GM10847 (cell line): Measurements from ENCODE around the gene CACNA2D3.

Source experiments
- POLR2A ChIP-seq: IDR thresholded peaks from 2 replicates; pipeline ENCODE4 v1.6.1; 2011; ENCODE audit not compliant: insufficient read length; ENCODE audit errors: extremely low read depth

The CACNA2D3 gene

DNA sequence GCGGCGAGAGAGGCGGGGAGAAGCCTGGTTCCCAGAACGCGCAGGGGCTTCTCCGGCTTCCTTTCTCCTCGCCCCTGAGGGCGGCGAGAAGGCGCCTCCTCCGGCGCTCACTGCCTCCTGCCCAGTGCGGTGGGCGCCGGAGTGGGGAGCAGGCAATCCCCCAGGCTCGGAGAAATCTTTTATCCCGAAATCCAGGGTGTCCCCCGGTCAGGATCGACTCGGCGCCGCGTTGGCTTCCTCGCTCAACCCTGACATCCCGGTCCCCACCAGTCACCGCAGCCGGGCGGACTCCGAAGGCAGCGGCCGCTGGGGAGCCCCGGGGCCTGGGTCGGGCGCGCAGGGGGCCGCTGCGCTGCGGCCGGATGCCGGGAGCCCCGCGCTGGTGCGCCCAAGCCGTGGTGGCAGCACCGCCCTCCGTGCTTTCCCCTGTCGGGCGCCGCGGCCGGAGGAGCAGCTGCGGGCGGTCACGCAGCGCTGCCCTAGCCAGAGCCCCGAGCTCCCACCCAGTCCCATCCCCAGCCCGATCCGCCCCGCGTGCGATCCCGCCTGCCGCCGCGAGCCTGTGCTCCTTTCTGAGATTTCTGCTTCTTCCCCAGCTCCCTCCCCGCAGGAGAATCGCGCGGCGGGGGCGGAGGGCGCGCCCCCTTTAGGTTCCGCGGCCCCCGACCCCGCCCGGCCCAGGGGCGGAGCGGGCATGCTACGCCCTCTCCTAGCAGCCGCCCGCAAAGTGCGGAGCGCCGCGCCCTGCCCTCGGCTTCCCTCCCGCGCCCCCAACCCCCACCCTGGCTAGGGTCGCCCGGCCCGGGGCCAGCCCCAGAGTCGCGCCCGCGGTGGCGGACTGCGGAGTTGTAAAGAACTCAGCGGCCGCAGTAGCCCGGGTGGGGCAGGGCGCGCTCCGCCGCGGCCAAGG is 683 bp upstream of the CACNA2D3 start:
- no peak for TF ChIP-seq POLR2A

DNA sequence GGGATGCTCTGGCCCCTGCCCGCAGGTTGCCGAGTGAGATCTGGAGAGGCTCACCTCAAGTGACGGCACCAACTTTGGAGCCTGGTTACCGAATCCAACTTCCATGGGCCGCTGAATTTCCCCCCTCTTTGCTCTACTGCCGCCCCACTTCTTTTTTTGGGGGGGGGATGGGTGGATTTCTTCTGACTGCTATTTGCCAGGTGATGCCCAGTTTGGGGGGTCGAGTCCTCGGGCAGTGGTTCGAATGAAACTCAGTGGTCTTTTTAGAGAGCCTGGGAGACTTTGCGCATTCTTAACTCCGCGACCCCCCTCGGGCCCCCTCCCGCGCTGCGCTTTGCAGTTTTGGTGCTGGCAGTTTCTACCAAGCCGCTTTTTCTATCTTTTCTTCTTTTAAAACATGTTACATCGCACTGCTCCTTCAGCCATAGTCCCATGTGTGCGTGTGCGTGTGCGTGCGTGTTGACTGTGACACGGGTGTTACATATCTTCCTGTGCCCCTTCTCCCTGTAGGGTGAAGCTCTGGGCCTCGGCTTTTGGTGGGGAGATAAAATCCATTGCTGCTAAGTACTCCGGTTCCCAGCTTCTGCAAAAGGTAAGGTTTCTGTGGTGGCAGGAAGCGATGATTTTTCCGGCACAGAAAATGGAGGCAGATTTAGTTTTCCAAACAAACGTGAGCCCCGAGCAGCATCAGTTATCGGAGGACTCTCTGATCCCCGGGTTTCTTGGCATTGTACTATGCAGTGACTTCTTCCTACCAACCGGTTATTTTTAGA is 837 bp downstream of the CACNA2D3 start:
- TF ChIP-seq POLR2A: no peak

DNA sequence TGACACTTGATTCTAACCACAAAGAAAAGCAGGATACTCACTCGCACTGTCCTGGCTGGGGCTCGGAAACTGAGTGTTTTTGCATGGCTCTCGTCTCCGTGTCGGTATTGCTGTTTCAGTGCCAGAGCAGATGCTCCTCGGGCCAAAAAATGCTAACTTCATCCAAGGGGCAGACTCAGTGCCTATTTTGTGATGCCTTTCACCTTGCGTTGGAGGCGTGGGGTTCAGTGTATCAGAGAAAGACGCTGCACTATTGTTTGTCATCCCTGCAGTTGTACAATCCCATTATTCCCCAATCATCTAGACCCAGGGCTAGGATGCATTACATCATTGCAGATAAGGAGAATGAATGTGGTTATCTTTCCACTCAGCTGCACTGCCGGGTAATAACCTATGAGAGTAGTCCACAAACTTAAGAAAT is 1.4 kb downstream of the CACNA2D3 start:
- no peak for TF ChIP-seq POLR2A

DNA sequence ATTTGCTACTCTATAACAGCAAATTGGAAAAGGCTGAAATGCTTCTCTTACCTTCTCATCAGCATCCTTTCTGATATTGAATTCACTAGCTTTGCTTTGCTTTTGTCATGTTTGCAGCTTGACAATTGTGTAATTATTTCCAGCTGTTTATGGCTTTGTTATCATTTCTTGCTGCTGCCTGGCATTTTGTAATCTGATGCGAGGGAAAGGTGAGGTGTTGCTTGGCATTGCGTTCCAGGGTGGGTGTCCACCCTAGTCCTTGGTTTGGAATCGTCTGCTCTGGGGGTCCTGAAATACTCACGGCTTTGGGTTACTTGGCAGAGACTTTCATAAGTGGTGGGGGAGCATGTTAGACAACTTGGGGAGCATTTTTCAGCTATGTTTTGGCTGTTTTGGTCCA is 2.9 kb downstream of the CACNA2D3 start:
- no peak for TF ChIP-seq POLR2A

DNA sequence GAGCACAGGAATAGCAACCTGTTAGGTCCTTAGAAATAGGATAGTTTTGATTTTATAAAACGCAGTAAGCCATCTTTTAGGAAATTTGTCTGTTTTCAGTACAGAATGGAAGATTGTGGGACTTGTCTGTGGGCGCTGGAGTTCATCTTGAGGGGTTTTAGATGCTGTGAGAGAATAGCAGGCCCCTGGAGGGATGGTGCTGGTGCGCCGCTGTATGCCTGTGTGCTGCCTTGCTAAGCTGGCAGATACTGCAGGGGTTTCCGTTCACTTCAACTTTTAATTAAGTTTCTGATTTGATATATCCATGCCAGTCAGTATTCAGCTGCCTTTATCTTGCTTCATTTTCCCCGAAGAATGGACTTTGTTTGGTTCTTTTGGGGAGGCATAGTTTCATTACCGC is 4.2 kb downstream of the CACNA2D3 start:
- TF ChIP-seq POLR2A: no peak

DNA sequence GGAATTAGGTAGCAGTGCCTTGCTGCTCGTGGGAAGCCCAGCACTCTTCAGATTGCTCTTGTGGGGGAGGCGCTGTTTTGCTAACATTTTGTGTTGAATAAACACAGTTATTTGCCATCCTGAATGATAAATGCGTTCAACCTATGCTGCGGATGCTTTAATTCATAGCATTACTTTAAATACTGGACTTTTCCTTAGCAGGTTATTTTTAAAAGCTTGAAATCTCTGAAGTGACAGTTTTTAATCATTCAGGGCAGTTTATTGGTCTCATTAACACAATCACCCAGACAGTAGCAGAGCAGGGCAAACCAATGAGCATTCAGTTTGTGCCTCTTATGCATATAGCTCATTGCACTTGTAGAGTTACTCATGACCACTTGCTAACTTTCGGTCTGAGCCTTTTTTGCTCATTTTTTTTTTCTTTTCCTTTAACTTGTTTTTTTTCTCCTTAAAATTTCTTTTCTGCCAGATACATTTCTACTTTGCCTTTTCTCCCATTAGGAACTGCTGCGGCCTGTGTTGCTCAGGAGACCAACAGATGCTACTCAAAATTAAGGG is 5.2 kb downstream of the CACNA2D3 start:
- TF ChIP-seq POLR2A: no peak

DNA sequence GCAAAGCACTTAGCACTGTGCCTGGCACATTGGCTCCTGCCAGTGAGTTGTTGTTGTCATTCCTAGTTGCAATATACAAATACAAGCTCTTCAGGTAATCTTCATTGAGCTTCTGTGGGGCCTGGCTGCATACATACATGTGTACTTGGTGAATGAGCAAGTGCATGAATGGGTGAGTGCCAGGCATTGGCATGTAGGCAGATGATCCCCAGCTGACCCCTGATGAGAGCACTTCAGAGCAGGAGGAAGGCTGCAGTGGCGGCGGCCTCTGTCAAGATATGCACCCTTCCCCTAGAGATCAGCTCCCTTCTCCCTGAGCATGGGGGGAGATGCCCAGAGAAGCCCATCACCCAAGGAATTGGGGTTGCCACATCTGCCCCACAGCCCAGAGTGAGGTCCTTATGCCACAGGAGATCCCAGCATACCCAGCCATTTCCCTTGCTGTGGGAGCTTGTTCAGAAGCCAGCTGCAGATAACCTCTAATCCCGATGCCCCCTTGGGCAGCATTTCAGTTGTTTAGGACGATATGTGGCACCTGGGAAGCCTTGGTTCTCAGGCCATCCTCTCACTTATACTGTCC is 8.8 kb downstream of the CACNA2D3 start:
- TF ChIP-seq POLR2A: no peak

DNA sequence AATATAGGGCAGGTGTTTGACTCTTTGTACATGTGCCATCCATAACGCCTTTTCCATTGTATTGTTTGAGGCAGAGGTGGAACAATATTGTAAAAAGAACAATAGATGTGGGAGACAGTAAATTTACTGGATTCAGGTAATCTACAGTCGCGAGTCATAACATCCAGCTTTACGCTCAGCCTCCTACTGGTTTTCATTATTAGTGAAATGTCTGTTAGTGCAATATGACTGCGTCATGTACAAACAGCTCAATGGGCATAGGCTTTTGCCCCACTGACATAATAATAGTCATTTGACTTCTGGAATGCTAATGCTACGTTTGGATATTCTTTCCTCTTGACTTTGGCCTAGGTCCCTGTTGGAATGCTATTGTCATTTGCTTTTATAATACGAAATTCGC is 9.5 kb downstream of the CACNA2D3 start:
- no peak for TF ChIP-seq POLR2A

DNA sequence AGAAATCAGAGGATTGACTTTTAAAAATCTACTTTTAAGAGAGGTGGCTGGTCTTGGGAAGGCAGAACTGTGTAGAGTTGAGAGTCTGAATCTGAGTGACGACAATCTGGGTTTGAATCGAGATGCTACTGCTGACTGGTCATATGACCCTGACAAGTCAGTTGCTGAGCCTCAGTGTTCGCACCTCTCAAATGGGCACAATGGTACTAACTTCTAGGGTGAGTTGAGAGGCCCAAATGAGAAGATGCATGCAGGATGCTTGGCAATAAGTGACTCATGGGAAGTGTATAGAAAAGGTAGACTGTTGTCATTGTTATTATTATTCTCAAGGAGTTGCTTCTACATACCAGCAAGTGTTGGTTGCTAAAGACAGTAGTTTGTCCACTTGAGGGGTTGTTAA is 10.3 kb downstream of the CACNA2D3 start:
- TF ChIP-seq POLR2A: no peak

DNA sequence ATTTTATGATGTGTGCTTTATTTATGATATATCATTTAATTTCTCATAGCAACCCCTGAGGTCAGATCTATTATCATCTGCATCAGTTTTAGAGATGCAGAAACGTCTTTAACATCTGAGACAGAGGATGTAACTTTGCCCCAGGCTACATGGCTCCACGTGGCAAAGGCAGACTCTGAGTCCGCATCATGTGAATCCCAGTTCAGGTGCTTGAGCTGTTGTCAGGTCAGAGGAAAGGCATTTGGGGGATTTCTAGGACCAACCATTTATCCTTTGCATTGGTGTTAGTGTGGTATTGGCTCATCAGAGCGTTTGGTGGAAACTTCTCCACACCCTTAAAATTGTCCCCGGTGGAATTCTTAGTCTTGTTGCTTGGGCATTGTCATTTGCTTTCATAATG is 10.8 kb downstream of the CACNA2D3 start:
- TF ChIP-seq POLR2A: no peak

DNA sequence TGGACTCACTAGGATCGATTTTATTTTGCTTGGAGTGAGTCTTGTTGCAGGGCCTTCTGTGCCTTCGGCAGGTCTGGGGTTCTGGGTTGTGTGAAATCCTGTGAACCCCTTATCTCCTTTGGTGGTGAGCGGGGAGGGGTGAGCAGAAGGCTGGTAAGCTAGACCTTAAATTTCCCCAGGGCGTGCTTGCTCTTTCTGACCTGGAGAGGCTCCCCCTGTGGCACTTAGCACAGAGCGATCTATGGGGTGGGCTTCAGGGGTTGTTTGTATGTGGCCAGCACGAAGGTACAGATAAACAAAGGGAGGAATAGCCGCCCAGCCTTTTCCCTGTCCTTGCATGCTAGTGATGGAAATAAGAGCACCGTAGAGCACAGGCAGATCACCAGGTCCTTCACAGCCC is 11.8 kb downstream of the CACNA2D3 start:
- no peak for TF ChIP-seq POLR2A

DNA sequence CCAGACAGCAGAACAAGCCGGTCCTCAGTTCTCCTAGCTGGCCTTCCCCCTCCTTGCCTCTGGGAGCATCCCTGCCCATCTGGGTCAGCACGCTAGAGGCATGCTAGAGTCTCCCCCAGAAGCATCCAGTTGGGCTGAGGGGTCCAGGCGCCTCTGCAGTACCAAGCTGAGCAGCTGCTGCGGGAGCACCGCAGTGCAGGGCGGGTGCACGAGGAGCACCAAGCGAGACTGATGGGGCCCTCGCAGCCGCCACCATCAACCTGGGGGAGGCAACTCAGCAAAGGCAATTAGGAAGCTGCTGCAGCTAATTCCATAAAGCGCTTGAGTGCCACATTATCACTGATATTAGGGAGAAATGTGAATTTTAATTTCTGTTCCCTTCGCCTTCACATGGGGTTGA is 12.4 kb downstream of the CACNA2D3 start:
- TF ChIP-seq POLR2A: no peak

DNA sequence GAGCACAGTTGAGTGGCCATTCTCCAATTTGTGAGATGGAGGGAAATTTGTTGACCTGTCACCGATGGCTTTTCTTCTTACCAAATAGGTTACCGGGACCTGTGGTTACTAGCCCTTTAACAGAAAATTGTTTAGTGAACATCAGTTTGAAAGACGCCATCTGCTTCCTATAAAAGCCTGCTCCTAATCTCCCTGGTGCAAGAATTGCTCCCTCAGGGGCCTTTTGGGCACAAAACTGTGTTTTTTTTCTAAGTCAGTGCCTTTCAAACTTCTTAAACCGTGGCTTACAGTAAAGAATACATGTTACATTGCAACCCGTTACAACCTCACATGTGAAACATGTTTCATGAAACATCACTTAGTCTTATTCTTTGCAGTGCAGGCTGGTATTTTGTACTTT is 15.0 kb downstream of the CACNA2D3 start:
- no peak for TF ChIP-seq POLR2A

DNA sequence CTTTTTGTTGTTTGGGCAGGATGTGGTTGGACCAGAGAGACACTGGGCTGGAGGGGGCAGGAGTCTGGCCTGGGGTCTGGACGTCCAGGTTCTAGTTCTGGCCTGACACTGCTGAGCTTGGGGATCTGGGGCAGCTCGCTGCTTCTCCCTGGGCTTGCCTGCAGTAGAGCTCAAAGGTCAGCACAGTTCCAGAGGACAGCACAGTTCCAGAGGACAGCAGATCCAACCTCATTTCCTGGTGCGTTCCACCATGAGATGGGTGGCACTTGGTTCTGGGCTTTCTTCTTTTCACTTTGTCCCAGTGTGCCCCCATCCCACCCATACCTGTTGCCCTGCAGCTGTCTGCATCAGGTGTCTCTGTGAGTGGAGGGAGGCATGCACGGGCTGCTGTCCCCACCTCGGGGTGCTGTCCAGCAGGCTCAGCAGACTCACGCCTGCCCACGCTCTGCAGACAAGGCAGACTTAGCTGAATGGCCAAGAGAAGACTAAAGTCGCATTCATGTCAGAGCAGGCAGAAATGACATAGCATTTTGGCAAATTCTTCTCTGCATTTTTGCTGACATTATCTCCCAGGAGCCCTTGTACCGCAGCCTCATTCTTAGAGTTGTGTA is 16.7 kb downstream of the CACNA2D3 start:
- TF ChIP-seq POLR2A: no peak

DNA sequence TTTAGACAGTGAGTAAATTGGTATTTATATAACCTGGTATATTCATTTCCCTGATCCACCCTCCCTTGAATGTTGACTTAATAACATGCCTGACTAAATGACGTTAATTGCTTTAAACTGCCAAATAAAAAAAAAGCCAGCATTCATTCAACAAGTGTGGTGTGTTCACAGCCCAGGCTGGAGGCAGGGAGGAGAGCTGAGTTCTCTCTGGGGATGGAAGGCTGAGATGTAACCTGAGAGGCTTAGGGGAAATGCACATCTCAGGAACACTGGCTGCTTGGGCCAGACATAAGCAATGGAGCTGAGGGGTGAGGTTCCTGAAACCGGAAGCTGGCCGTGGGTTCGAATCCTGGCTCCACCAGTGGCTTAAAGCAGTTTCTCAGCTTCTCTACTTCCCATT is 17.3 kb downstream of the CACNA2D3 start:
- no peak for TF ChIP-seq POLR2A

DNA sequence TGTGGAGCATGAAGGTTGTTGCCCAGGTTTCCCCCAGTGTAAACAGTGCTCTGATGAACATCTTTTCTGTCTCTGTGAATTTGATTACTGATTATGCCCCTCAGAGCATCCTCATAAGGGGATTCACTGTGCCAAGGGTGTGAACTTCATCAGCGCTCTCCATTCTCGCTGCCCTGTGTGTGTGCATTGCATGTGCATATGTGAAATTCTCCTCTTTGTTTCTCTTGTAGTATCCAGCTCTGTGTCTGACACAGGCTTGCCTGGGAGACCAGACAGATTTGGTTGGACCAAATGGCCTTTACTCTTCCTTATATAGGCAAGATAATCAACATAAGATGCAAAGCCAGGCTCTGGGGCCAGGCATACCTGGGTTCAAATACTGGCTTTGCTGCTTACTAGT is 21.9 kb downstream of the CACNA2D3 start:
- no peak for TF ChIP-seq POLR2A
